Measurements from ENCODE around the gene NLK.

DNA sequence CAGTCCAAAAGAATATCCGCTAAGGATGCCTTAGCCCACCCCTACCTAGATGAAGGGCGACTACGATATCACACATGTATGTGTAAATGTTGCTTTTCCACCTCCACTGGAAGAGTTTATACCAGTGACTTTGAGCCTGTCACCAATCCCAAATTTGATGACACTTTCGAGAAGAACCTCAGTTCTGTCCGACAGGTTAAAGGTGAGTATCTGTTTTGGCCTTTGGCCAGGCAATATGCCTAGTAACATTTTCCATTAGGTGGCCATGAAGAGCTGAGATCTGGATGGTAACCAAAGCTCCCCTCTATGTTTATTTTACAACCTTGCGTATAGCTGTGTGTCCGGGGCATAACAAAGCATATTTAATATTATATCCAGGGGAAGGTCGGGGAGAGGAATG lies 148.5 kb downstream of the NLK start:
- TF ChIP-seq, protein P1, sequence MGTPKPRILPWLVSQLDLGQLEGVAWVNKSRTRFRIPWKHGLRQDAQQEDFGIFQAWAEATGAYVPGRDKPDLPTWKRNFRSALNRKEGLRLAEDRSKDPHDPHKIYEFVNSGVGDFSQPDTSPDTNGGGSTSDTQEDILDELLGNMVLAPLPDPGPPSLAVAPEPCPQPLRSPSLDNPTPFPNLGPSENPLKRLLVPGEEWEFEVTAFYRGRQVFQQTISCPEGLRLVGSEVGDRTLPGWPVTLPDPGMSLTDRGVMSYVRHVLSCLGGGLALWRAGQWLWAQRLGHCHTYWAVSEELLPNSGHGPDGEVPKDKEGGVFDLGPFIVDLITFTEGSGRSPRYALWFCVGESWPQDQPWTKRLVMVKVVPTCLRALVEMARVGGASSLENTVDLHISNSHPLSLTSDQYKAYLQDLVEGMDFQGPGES (IDR thresholded peaks at IDR 0.05), result no peak
- TF ChIP-seq, protein P2, sequence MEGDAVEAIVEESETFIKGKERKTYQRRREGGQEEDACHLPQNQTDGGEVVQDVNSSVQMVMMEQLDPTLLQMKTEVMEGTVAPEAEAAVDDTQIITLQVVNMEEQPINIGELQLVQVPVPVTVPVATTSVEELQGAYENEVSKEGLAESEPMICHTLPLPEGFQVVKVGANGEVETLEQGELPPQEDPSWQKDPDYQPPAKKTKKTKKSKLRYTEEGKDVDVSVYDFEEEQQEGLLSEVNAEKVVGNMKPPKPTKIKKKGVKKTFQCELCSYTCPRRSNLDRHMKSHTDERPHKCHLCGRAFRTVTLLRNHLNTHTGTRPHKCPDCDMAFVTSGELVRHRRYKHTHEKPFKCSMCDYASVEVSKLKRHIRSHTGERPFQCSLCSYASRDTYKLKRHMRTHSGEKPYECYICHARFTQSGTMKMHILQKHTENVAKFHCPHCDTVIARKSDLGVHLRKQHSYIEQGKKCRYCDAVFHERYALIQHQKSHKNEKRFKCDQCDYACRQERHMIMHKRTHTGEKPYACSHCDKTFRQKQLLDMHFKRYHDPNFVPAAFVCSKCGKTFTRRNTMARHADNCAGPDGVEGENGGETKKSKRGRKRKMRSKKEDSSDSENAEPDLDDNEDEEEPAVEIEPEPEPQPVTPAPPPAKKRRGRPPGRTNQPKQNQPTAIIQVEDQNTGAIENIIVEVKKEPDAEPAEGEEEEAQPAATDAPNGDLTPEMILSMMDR (IDR thresholded peaks at IDR 0.05 in 2 of 3, conservative IDR thresholded peaks at IDR 0.05 in 1 of 3; ENCODE audit: control insufficient read depth in 2 of 3, extremely low read depth in 1 of 3, insufficient read depth in 1 of 3, low read depth in 3 of 3, low read length in 3 of 3), result no peak
- TF ChIP-seq EZH2 (IDR thresholded peaks at IDR 0.05; ENCODE audit: borderline replicate concordance, control insufficient read depth, low read depth, low read length) (no peak), ASH2L (IDR thresholded peaks at IDR 0.05; ENCODE audit: borderline replicate concordance, low read depth) (no peak)
- TF ChIP-seq, protein P3, sequence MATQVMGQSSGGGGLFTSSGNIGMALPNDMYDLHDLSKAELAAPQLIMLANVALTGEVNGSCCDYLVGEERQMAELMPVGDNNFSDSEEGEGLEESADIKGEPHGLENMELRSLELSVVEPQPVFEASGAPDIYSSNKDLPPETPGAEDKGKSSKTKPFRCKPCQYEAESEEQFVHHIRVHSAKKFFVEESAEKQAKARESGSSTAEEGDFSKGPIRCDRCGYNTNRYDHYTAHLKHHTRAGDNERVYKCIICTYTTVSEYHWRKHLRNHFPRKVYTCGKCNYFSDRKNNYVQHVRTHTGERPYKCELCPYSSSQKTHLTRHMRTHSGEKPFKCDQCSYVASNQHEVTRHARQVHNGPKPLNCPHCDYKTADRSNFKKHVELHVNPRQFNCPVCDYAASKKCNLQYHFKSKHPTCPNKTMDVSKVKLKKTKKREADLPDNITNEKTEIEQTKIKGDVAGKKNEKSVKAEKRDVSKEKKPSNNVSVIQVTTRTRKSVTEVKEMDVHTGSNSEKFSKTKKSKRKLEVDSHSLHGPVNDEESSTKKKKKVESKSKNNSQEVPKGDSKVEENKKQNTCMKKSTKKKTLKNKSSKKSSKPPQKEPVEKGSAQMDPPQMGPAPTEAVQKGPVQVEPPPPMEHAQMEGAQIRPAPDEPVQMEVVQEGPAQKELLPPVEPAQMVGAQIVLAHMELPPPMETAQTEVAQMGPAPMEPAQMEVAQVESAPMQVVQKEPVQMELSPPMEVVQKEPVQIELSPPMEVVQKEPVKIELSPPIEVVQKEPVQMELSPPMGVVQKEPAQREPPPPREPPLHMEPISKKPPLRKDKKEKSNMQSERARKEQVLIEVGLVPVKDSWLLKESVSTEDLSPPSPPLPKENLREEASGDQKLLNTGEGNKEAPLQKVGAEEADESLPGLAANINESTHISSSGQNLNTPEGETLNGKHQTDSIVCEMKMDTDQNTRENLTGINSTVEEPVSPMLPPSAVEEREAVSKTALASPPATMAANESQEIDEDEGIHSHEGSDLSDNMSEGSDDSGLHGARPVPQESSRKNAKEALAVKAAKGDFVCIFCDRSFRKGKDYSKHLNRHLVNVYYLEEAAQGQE (IDR thresholded peaks at IDR 0.05; ENCODE audit: low read depth, low read length), result no peak

Measured in GM12878 (cell line).